Measurements from ENCODE around the gene EWSR1.

The EWSR1 gene

GRCh38 chr22:29340566-29340965 is 72.5 kb downstream of the EWSR1 start:
- H3K9ac ChIP-seq (ENCODE audit: low read length): no peak overlapping the region
- no peak overlapping the region for H3K4ac ChIP-seq (ENCODE audit: low read depth, low read length)
- WGBS (ENCODE audit: extremely low coverage, insufficient coverage, low lambda C conversion rate): no CpG with 5 or more reads among the region's 8 CpGs
- H2BK120ac ChIP-seq (ENCODE audit: low read depth, low read length): no peak overlapping the region
- no peaks in the 10 kb centered on the region for H3K27me3 ChIP-seq (ENCODE audit: insufficient read depth, low read length, poor library complexity)
- H3K79me2 ChIP-seq (ENCODE audit: control insufficient read depth, insufficient read depth, low read length): no peaks in the 10 kb centered on the region
- no peak overlapping the region for H2AK5ac ChIP-seq (ENCODE audit: low read length)
- no peak overlapping the region for H3K27ac ChIP-seq (ENCODE audit: low read depth, low read length)
- H2BK15ac ChIP-seq (replicated peaks; ENCODE audit: low read depth): no peak overlapping the region
- H3K56ac ChIP-seq (ENCODE audit: low read length): no peak overlapping the region
- H3K4me2 ChIP-seq (ENCODE audit: low read length): no peak overlapping the region
- no peak for DNase-seq
- peaks cover 17% of the 10 kb centered on the region for H3K36me3 ChIP-seq (ENCODE audit: control insufficient read depth, insufficient read depth, low read length)
- H3K79me1 ChIP-seq (ENCODE audit: low read length): no peaks in the 10 kb centered on the region
- no peak overlapping the region for H4K5ac ChIP-seq (ENCODE audit: low read length)
- H2BK5ac ChIP-seq (ENCODE audit: low read length): no peak overlapping the region
- H3K23ac ChIP-seq (ENCODE audit: low read length): no peak overlapping the region
- no peak overlapping the region for H3K4me3 ChIP-seq (ENCODE audit: low read length)
- H3K4me1 ChIP-seq (ENCODE audit: control insufficient read depth, low read depth, low read length): no peaks in the 10 kb centered on the region
- no peak overlapping the region for H4K8ac ChIP-seq (ENCODE audit: low read depth, low read length)
- no peak overlapping the region for H3K18ac ChIP-seq (ENCODE audit: low read length)

GRCh38 chr22:29341056-29341848 is 73.2 kb downstream of the EWSR1 start:
- Histone ChIP-seq H3K4me2 (ENCODE audit: low read length) (no peak overlapping the region), H3K18ac (ENCODE audit: low read length) (no peak overlapping the region), H2AK5ac (ENCODE audit: low read length) (no peak overlapping the region), H3K23ac (ENCODE audit: low read length) (no peak overlapping the region), H3K56ac (ENCODE audit: low read length) (no peak overlapping the region), H2BK15ac (replicated peaks; ENCODE audit: low read depth) (no peak overlapping the region), H3K4ac (ENCODE audit: low read depth, low read length) (no peak overlapping the region), H3K27me3 (ENCODE audit: insufficient read depth, low read length, poor library complexity) (no peaks in the 10 kb centered on the region), H3K79me2 (ENCODE audit: control insufficient read depth, insufficient read depth, low read length) (no peaks in the 10 kb centered on the region), H3K79me1 (ENCODE audit: low read length) (no peaks in the 10 kb centered on the region), H2BK5ac (ENCODE audit: low read length) (no peak overlapping the region), H2BK120ac (ENCODE audit: low read depth, low read length) (no peak overlapping the region), H4K5ac (ENCODE audit: low read length) (no peak overlapping the region), H3K4me3 (ENCODE audit: low read length) (no peak overlapping the region), H3K9ac (ENCODE audit: low read length) (no peak overlapping the region), H3K36me3 (ENCODE audit: control insufficient read depth, insufficient read depth, low read length) (peaks cover 18% of the 10 kb centered on the region), H3K4me1 (ENCODE audit: control insufficient read depth, low read depth, low read length) (no peaks in the 10 kb centered on the region), H4K8ac (ENCODE audit: low read depth, low read length) (no peak overlapping the region), H3K27ac (ENCODE audit: low read depth, low read length) (no peak overlapping the region)
- no peak for DNase-seq
- no CpG with 5 or more reads among the region's 25 CpGs for WGBS (ENCODE audit: extremely low coverage, insufficient coverage, low lambda C conversion rate)

GRCh38 chr22:29341849-29342127 is 73.7 kb downstream of the EWSR1 start:
- Histone ChIP-seq H3K56ac (ENCODE audit: low read length) (no peak overlapping the region), H2BK120ac (ENCODE audit: low read depth, low read length) (no peak overlapping the region), H3K9ac (ENCODE audit: low read length) (no peak overlapping the region), H4K5ac (ENCODE audit: low read length) (no peak overlapping the region), H3K23ac (ENCODE audit: low read length) (no peak overlapping the region), H3K27ac (ENCODE audit: low read depth, low read length) (no peak overlapping the region), H4K8ac (ENCODE audit: low read depth, low read length) (no peak overlapping the region), H3K4ac (ENCODE audit: low read depth, low read length) (no peak overlapping the region), H3K4me2 (ENCODE audit: low read length) (no peak overlapping the region), H3K36me3 (ENCODE audit: control insufficient read depth, insufficient read depth, low read length) (peaks cover 21% of the 10 kb centered on the region), H2BK5ac (ENCODE audit: low read length) (no peak overlapping the region), H2BK15ac (replicated peaks; ENCODE audit: low read depth) (no peak overlapping the region), H2AK5ac (ENCODE audit: low read length) (no peak overlapping the region), H3K27me3 (ENCODE audit: insufficient read depth, low read length, poor library complexity) (no peaks in the 10 kb centered on the region), H3K4me3 (ENCODE audit: low read length) (no peak overlapping the region), H3K79me1 (ENCODE audit: low read length) (no peaks in the 10 kb centered on the region), H3K18ac (ENCODE audit: low read length) (no peak overlapping the region), H3K79me2 (ENCODE audit: control insufficient read depth, insufficient read depth, low read length) (no peaks in the 10 kb centered on the region), H3K4me1 (ENCODE audit: control insufficient read depth, low read depth, low read length) (no peaks in the 10 kb centered on the region)
- no peak for DNase-seq
- no CpG with 5 or more reads among the region's 2 CpGs for WGBS (ENCODE audit: extremely low coverage, insufficient coverage, low lambda C conversion rate)

GRCh38 chr22:29342177-29342576 is 74.1 kb downstream of the EWSR1 start:
- no peak overlapping the region for H2BK120ac ChIP-seq (ENCODE audit: low read depth, low read length)
- H4K5ac ChIP-seq (ENCODE audit: low read length): no peak overlapping the region
- no peak overlapping the region for H4K8ac ChIP-seq (ENCODE audit: low read depth, low read length)
- H3K4me1 ChIP-seq (ENCODE audit: control insufficient read depth, low read depth, low read length): no peaks in the 10 kb centered on the region
- H3K36me3 ChIP-seq (ENCODE audit: control insufficient read depth, insufficient read depth, low read length): peaks cover 20% of the 10 kb centered on the region
- no peak overlapping the region for H3K18ac ChIP-seq (ENCODE audit: low read length)
- no peaks in the 10 kb centered on the region for H3K79me1 ChIP-seq (ENCODE audit: low read length)
- H3K9ac ChIP-seq (ENCODE audit: low read length): no peak overlapping the region
- H3K27ac ChIP-seq (ENCODE audit: low read depth, low read length): no peak overlapping the region
- no peak overlapping the region for H3K4me3 ChIP-seq (ENCODE audit: low read length)
- no peak overlapping the region for H3K4me2 ChIP-seq (ENCODE audit: low read length)
- no peak overlapping the region for H3K4ac ChIP-seq (ENCODE audit: low read depth, low read length)
- no peak overlapping the region for H3K56ac ChIP-seq (ENCODE audit: low read length)
- H2BK5ac ChIP-seq (ENCODE audit: low read length): no peak overlapping the region
- H2AK5ac ChIP-seq (ENCODE audit: low read length): no peak overlapping the region
- no peak for DNase-seq
- WGBS (ENCODE audit: extremely low coverage, insufficient coverage, low lambda C conversion rate): no CpG with 5 or more reads among the region's 6 CpGs
- H2BK15ac ChIP-seq (replicated peaks; ENCODE audit: low read depth): no peak overlapping the region
- no peak overlapping the region for H3K23ac ChIP-seq (ENCODE audit: low read length)
- H3K79me2 ChIP-seq (ENCODE audit: control insufficient read depth, insufficient read depth, low read length): no peaks in the 10 kb centered on the region
- no peaks in the 10 kb centered on the region for H3K27me3 ChIP-seq (ENCODE audit: insufficient read depth, low read length, poor library complexity)

- Histone ChIP-seq H3K4me2 (ENCODE audit: low read length) (no peak overlapping the region), H3K56ac (ENCODE audit: low read length) (no peak overlapping the region), H2BK120ac (ENCODE audit: low read depth, low read length) (no peak overlapping the region), H2AK5ac (ENCODE audit: low read length) (no peak overlapping the region), H3K27me3 (ENCODE audit: insufficient read depth, low read length, poor library complexity) (no peaks in the 10 kb centered on the region), H3K18ac (ENCODE audit: low read length) (no peak overlapping the region), H3K4me3 (ENCODE audit: low read length) (no peak overlapping the region), H4K5ac (ENCODE audit: low read length) (no peak overlapping the region), H3K4me1 (ENCODE audit: control insufficient read depth, low read depth, low read length) (no peaks in the 10 kb centered on the region), H2BK5ac (ENCODE audit: low read length) (no peak overlapping the region), H3K23ac (ENCODE audit: low read length) (no peak overlapping the region), H4K8ac (ENCODE audit: low read depth, low read length) (no peak overlapping the region), H3K27ac (ENCODE audit: low read depth, low read length) (no peak overlapping the region), H3K79me1 (ENCODE audit: low read length) (no peaks in the 10 kb centered on the region), H3K4ac (ENCODE audit: low read depth, low read length) (no peak overlapping the region), H3K36me3 (ENCODE audit: control insufficient read depth, insufficient read depth, low read length) (peaks cover 22% of the 10 kb centered on the region), H3K9ac (ENCODE audit: low read length) (no peak overlapping the region), H3K79me2 (ENCODE audit: control insufficient read depth, insufficient read depth, low read length) (no peaks in the 10 kb centered on the region), H2BK15ac (replicated peaks; ENCODE audit: low read depth) (no peak overlapping the region)
- no peak for DNase-seq
- no CpG with 5 or more reads among the region's 10 CpGs for WGBS (ENCODE audit: extremely low coverage, insufficient coverage, low lambda C conversion rate)
Measured at GRCh38 chr22:29342577-29343312, 74.7 kb downstream of the EWSR1 start.

Measured in mesendoderm (in vitro differentiated cells).